Activated CD8-positive, alpha-beta memory T cell treated with anti-CD3 and anti-CD28 coated beads for 24 hours (primary cell): Measurements from ENCODE around the gene GPR153.
"Not testable (repeated sequence)": the region's sequence is repeated elsewhere in the genome, so short reads cannot be mapped to it uniquely, and the experiment has no call there.

Experiments used
- DNase-seq: peaks from one replicate; pipeline ENCODE4 v3.0.0-alpha.2; 2020

Gene GPR153

DNA sequence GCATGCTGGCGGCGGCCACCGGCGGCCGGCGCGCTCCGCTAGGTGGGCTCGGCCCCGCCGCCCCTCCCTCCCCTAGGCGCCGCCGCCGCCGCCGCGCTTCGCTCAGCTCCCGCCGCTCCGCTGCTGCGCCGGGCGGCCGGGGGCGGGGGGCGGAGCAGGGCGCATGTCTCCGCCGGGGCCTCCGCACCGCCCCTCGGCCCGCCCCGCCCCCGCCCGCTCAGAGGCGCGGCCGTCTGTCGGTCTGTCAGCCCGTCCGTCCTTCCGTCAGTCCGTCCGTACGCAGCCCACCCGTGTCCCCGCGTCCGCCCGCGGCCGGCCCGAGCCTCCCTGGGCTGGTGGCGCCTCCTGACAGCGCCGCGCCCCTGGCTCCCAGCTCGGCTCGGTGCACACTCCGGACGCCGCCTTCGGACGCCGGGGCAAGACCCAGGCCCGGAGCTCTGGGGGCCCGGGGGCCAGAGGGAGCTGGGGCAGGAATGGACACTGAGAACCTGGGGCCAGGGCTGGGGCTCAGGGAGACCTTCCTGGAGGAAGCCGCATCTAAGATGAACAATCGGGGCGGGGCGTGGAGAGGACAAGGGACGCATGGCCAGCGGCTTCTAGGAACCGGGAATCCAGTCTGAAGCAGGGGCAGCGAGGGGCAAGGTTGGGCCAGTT lies at the start of gene GPR153:
Gene GPR153, minus strand, starts transcription at position 138 of the 654 bp plus-strand sequence. CDS start 6,193 bp downstream, outside the sequence.
- DNase-seq: peak; percentile 77

DNA sequence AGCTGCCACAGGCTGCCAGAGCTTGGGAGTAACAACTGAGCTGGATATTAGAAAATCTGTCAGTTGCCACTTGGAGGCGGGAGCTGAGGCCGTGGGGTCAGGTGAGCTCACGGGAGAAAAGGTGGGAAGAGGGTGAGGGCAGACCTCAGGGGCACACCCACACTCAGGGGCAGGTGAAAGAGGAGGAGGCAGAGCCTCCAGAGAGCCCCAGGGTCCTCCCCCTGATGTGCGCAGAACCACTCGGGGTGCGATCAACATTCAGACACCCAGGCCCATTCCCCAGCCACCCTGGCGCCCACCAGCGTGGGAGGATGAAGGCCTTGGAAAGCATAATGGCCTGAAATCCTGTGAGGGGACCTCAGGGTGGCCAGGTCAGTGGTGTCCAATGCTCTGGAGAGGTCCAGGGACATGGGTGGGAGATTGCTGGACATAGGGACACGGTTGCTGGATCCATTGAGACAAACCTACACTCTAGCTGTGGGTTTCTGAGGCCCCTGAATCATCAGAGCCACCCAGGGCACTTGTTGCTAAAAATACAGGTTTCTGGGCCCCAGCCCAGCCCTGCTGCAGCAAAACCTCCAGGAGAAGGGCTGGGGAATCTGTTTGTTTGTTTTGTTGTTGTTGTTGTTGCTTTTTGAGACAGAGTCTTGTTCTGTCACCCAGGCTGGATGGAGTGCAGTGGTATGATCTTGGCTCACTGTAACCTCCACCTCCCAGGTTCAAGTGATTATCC lies 49.4 kb upstream of the GPR153 start:
- no peak for DNase-seq

DNA sequence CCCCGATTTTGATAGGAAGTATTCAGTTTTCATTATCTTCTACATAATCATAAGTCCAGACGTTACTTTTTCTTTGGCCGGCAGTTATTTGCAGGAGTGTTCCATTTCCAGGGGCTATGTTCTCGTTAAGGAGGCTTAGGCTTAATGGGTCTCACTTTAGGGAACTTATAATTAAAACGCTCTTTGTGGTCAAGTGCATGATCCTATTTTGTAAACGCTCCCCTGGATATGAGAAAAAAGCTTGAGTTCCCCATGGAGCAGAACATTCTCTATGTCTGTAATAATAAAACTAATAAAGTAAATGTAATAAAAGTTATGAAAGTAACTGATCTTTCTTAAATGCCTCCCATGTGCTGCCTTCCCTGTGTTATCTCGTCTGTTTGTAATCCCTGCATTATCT lies 48.7 kb upstream of the GPR153 start:
- no peak for DNase-seq

DNA sequence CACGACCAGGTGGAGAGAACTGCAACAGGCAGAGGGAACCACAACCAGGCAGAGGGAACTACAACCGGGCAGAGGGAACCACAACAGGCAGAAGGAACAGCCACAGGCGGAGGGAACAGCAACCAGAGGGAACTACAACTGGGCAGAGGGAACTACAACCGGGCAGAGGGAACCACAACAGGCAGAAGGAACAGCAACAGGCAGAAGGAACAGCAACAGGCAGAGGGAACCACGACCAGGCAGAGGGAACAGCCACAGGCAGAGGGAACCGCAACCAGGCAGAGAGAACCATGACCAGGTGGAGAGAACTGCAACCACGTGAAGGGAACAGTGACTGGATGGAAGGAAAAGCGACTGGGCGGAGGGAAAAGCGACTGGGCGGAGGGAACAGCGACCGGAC lies 47.6 kb upstream of the GPR153 start:
- DNase-seq: no peak

DNA sequence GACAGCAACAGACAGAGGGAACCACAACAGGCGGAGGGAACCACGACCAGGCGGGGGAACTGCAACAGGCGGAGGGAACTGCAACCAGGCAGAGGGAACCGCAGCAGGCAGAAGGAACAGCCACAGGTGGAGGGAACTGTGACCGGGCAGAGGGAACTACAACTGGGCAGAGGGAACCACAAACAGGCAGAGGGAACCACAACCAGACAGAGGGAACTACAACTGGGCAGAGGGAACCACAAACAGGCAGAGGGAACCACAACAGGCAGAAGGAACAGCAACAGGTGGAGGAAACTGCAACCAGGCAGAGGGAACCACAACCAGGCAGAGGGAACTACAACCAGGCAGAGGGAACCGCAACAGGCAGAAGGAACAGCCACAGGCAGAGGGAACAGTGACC lies 46.8 kb upstream of the GPR153 start:
- not testable (repeated sequence) for DNase-seq

DNA sequence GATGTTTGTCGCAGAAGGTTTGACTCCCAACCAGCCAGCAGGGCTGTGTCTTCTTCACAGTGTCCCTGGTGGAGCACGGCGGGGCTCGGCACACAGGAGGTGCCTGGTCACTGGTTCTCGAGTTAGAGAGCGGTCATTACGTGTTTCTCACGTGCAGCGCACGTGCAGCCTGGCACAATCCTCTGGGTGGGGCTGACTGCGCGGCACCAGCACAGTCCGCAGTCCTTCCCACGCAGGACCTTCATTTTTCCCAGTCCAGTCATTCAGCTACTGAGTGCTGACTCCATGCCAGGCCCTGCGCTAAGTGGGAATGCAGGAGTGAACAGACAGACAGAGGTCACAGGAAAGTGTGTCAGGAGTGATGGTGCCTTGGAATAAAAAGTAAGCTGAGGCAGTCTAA lies 46.2 kb upstream of the GPR153 start:
- no peak for DNase-seq

DNA sequence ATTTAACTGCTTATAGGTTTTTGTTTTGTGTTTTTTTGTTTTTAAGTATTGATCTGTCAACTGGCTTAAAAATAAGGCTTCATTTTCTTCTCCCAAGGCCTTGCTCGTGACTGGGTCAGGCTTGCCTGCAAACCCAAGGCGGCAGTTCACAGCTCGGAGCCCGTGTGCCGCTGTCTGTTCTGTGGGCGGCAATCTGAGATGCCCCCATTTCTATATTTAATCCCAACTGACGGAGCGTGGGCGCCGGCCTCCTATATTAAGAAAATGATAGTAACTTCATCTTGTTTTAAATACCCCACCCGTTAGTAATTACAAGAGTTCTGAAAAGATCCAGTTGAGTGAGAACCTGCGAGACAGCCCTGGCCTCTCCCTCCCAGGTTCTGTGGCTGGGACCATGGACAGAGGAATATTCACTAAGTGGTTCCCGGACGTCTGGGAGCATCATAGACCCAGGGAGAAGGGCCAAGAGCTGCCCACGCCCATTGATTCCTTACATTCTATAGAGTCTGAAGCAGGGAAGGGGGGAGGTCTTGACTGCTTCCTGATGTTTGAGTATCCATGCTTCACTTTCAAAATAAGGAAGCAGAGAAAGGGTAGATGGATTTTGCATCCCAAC lies 42.6 kb upstream of the GPR153 start:
- no peak for DNase-seq

DNA sequence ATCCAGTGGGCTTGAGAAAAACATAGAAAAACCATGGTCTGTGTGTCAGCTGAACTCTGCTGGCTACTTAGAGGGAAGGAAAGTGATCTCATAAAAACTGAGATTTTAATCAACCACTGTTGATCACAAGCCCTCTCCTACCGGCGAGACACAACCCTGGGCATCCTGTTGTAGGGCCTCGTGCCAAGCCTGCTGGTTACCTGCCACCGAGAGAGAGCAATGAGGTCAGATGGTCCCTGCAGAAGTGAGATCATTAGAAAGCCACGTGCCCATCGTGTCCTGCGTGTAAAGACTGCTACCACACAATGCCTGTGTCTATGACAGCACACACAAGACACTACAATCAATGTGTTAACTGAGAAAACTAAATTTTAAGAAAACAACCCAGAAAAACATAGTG lies 41.7 kb upstream of the GPR153 start:
- DNase-seq: no peak

DNA sequence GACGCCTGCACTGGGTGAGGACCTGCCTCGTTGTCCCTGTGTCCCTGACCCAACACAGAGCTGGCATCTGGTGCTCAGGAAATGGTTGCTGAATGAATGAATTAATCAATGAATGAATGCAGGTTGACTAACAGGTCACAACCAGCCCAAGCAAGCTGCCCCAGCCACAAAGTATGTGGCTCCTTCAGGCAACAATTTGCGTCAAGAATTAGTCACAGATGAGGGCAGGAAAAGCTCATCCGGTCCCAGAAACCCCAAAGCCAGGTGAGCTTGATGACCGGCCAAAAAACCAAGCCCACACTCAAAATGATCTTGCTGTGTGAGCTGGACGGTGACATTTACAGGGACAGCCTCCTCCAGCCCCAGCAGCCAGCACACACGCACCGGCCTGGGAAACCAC lies 40.6 kb upstream of the GPR153 start:
- DNase-seq: no peak

DNA sequence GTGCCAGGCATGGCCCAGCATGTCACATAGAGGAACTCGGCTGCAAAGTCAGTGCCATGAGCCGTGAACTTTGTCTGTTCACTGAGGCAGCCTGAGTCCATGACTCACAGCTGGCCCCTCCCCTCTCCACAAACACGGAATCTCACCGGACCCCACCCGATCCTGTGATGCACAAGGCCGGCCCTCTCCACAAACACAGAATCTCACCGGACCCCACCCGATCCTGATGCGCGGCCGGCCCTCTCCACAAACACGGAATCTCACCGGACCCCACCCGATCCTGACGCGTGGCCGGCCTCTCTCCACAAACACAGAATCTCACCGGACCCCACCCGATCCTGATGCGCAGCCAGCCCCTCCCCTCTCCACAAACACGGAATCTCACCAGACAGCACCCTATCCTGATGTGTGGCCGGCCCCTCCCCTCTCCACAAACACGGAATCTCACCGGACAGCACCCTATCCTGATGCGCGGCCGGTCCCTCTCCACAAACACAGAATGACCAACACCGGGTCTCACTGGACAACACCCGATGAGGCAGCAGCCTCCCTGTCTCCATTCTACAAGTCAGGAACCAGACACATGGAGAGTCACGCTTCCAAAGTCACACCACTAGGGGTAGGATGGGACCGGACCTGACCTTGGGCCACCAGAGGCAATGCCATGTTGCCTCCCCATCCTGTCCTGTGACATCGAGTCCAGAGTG lies 39.6 kb upstream of the GPR153 start:
- no peak for DNase-seq

DNA sequence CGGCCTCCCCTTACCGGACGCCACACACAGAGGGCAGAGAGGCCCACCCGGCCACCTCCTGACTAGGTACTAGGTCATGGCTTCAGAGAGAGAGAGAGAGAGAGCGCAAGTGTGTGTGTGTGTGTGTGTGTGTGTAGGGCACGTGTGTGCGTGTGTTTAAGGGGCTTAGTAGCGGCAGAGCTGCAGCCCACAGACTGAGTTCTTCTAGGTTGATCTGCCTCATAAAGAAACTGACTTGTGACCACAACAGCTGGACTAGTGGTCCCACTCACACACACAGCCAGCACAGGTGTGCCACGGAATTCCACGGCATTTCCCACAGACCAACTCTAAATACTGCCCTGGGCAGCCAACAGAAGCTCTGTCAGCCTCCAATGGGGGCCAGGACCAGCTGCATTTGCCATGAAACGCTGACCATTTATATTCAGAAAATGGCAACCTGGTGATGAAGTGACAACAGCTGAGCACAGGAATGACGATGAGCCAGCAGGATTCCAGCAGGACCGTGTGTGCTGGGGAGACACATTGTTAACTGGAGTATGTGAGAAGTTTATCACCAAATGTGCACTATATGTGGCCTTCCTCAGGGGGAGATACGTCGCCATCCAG lies 38.8 kb upstream of the GPR153 start:
- DNase-seq: no peak

DNA sequence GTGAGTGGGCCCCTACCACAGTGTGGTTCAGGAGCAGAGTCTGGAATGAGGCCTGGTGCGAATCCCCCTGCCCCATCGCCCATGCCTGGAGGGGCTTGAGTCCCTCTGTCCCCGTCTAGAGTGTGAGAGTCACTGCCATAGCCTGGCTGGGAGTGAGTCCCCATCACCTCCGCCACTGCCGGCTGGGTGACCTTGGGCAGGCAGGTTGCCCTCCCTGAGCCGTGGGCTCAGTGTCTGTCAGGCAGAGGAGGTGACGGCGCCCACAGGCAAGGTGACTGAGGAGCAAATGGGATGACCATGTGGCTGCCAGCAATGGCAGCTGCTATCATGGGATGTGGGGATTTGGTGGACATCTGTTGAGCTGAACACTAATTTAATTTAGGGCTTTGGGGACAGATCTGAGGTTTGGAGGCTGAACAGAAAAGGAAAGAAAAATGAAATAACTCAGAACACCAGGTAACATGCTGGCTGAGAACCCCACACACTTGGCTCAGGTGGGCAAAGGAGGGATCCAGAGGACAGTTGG lies 38.1 kb upstream of the GPR153 start:
- DNase-seq: no peak

DNA sequence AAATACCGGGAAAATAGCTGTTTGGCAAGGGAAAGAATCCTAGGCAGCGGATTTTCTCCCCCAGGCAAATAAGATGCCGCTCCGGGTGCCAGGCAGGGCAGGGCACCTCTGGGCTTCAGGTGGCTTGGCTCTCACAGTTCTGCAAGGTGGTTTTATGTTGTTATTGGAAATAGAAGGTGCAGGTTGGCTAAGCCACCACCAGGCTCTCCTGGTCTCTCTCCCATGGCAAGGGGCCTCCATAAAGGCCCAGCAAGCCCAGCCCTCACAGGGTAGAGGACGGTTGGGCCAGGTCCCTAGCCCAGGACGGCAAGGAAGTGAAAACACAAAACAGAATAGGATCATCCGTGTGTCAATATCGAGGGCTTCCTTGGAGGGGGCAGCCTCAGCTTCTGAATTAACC lies 37.6 kb upstream of the GPR153 start:
- DNase-seq: no peak

DNA sequence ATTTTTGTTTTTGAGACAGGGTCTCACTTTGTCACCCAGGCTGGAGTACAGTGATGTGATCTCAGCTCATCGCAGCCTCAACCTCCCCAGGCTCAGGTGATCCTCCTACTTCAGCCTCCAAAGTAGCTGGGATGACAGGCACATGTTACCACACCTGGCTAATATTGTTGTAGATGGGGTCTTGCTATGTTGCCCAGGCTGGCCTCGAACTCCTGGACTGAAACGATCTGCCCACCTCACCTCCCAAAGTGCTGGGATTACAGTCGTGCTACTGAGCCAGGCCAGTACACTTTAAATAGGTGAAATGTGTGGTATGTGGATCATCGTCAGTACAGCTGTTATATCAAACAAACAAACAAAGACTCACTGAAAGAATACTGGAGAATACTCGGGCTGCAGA lies 35.0 kb upstream of the GPR153 start:
- no peak for DNase-seq

DNA sequence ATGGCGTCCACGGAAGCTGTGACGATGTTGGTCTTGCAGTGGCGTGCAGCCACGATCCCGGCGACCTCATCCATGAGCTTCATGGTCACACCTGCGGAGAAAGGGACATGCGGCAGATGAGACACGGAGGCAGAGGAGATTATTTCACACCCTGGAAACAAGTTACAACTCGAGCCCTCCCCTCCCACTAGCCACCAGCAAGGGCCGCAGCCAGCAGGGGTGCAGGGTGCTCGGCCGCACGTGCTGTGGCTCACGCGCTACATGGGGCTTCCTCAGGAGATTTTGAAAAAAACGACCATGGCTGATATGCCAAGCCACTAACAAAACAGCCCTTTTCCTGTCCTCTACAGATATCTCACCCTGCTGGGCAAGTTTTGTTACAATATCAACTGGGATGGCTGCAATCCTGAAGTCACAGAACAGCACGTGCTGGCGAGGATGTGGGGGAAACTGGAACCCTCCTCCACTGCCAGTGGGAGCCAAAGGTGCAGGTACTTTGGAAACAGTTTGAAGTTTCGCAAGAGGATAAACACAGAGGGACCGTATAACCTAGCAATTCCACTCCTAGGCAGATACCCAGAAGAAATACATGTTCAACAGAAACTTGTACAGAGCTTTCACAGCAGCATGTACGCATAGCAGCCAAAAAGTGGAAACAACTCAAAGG lies 34.1 kb upstream of the GPR153 start:
- no peak for DNase-seq

DNA sequence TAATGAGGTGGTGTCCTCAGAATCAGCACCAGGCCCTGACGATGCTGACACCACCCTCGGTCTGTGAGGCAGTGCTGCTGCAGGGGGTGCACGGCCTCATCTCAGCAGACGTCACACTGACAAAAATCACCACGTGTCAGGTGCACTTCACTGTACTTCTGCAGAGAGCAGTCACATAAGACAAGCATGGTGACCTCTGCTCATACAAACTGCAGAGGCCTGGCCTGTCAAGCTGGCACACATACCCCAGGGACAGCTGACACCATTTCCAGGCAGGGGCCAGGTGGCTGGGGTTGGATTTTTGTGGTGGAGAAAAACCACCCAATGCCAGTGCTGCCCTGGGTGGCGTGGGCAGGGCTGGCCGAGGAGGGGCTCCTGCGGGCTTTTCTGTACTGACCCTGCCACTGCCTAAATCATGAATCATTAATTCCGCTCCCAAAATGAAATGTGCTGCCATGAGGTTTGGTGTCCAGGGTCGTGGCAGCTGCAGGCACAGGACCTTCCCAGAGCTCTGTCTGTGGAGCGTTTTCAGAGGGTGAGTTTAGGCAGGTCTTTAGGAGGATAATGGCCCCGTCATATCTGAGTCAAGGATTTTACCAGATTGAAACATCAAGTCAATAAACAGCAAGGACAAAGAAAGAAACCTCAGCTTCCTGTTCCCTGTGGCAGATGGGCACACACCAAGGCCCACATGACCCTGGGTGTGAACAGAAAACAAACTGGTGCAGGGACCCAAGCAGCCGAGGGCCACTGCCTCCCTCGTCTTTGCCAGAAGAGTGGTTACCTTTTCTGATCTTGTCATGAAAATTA lies 33.4 kb upstream of the GPR153 start:
- no peak for DNase-seq

DNA sequence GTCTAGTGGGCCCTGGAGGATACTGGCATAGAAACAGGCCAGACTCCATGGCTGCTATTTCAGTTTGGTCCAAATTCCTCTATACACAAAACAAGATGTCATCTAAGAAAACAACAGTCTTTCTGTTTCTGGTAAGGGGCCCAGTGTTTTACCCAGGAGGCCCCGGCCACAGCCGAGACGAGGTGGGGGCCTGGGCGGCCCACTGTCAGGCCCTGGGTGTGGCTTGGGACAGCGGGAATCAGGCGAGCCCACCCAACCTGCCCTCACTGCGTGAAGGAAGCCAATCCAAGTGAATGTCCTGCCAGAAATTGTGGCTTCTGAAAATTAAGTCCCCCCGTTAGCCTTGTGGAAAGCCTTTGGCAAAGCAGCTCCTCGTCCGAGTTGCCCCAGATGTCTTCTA lies 31.2 kb upstream of the GPR153 start:
- DNase-seq: no peak

DNA sequence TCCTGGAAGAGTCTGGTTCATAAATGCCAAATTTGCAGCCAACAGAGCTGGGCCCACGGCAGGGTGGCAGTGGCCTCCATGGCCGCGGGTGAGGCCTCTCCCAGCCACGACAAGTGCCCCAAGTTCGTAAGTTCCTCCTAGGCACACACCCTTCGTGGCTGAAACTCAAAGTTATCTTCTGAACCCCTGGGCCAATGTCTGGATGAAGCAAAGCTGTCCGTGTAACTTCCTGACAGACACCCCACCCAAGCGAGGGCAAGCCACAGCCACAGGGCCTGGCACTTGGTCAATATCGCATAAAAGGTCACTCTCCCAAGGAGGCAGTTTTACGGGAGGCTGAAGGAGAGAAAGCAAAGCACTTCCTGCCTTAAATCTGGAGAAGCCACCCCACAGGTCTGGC lies 27.8 kb upstream of the GPR153 start:
- DNase-seq: no peak

DNA sequence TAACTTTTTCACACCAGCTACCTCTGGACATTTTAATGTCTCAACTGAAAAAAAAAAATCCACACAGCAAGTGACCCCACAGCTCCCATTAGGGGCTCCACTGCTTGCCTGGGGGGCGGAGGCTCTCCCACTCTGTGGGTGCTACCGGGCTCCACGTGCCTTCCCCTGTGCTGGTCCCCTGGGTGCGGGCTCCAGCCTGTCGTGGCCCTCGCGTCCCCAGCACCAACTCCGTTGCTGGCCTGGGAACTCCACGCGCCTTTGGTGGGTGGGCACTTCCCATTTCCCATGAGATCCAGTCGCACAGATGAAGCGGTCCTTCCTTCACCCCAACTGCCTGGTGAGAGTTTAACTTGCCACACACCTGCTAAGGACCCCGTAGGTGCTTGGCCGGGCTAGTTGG lies 27.1 kb upstream of the GPR153 start:
- DNase-seq: no peak

DNA sequence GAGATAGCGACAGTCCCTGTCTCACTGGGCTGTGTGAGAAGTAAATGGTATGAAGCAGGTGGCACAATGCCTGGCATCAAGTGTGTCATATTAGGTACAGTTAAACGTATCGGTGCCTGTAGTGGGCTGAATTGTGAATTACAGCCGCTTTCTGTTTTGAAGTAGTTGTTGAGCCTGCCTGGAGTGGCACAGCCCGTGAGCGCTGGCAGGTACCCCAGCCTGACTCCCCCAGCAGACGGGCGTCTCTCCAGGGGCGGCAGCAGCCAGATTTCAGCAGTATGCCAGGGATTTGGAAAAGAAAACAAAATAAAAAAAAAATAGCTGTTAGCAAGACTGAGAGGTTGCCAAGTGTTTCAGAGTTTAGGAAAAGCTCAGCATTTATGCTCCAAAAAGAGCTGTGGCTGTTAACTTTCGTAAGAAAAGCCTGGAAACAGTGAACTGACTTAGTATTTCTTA lies 26.6 kb upstream of the GPR153 start:
- DNase-seq: no peak

DNA sequence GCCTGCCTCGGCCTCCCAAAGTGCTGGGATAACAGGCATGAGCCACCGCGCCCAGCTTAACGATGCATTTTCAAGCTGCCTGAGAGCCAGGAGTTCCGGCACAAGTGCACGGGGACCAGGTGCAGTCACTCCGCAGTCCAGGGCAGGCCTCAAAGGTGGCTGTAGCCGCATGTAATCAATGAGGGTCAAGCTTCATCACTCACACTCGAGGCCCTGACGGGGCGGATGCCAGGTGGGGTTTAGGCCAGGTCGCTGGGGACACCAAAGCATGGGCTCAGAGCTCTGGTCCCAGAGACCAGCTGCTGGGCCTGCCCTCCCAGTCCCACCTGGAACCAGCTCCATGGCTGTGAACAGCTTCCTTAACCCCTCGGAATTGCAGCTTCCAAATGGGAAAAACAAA lies 26.1 kb upstream of the GPR153 start:
- DNase-seq: no peak
